WTC11 (cell line): ENCODE data around the gene PABPN1L. TPM values are rescaled to one million over a fixed set of nuclear protein-coding genes. Genes with fewer than 3 reads are reported as not detected.

Experiments
- ATAC-seq: fragments of 200-7000 bp; cut with Tn5 transposase; 2 replicates; pipeline ENCODE4 v1.10.0; 2021; ENCODE audit warnings: mild to moderate bottlenecking, moderate library complexity
- CTCF ChIA-PET: fragments of 300-600 bp; sonication (Branson Sonifier 250); formaldehyde crosslinking; loops from one replicate; lab custom pipeline; 2021; ENCODE audit warnings: antibody characterized with exemption; lab: Charles Lee
- POLR2A ChIA-PET: fragments of 350-600 bp; sonication (Branson Sonifier 250); formaldehyde crosslinking; loops from one replicate; lab custom pipeline; 2021; ENCODE audit warnings: antibody characterized with exemption; lab: Charles Lee
- DNase-seq: peaks from one replicate; pipeline ENCODE4 v3.0.0; 2021; ENCODE audit warnings: low spot score
- H3K27ac Mint-ChIP-seq: 2 replicates; pipeline ENCODE4 v1.8.0; 2021; ENCODE audit warnings: mixed read lengths
- H3K27me3 Mint-ChIP-seq: 2 replicates; pipeline ENCODE4 v1.8.0; 2021; ENCODE audit warnings: low read depth, mild to moderate bottlenecking, moderate library complexity, mixed read lengths
- H3K36me3 Mint-ChIP-seq: 2 replicates; pipeline ENCODE4 v1.8.0; 2021; ENCODE audit warnings: mixed read lengths
- H3K4me1 Mint-ChIP-seq: 2 replicates; pipeline ENCODE4 v1.8.0; 2022; ENCODE audit warnings: mixed read lengths
- H3K4me3 Mint-ChIP-seq: 2 replicates; pipeline ENCODE4 v1.8.0; 2021; ENCODE audit warnings: mild to moderate bottlenecking, moderate library complexity, mixed read lengths
- H3K9me3 Mint-ChIP-seq: 2 replicates; pipeline ENCODE4 v1.8.0; 2021; ENCODE audit warnings: mixed read lengths
- ESRRA ChIP-seq: sonication (generic); formaldehyde crosslinking; IDR thresholded peaks from 2 replicates; pipeline ENCODE4 v1.8.1; 2022; ENCODE audit warnings: mild to moderate bottlenecking, missing genetic modification reagents, borderline replicate concordance
- ETV6 ChIP-seq: sonication (generic); formaldehyde crosslinking; IDR thresholded peaks from 2 replicates; pipeline ENCODE4 v1.8.1; 2022; ENCODE audit warnings: mild to moderate bottlenecking, missing genetic modification reagents
- FOXK1 ChIP-seq: sonication (generic); formaldehyde crosslinking; IDR thresholded peaks from 2 replicates; pipeline ENCODE4 v1.8.0; 2022; ENCODE audit warnings: mild to moderate bottlenecking, moderate library complexity, missing genetic modification reagents
- GRHL2 ChIP-seq: fragments of 250-450 bp; sonication (Bioruptor Pico); IDR thresholded peaks from 2 replicates; pipeline ENCODE4 v1.8.0; 2022; ENCODE audit warnings: mild to moderate bottlenecking, moderate library complexity; ENCODE audit not compliant: insufficient replicate concordance, severe bottlenecking
- MXD4 ChIP-seq: fragments of 250-450 bp; sonication (Bioruptor Pico); IDR thresholded peaks from 2 replicates; pipeline ENCODE4 v1.8.0; 2021; ENCODE audit warnings: mild to moderate bottlenecking, moderate library complexity, borderline replicate concordance
- NFATC4 ChIP-seq: fragments of 250-450 bp; sonication (Bioruptor Pico); IDR thresholded peaks from 2 replicates; pipeline ENCODE4 v1.9.0; 2021; ENCODE audit warnings: mild to moderate bottlenecking
- SOX15 ChIP-seq: fragments of 250-450 bp; sonication (Bioruptor Pico); IDR thresholded peaks from 2 replicates; pipeline ENCODE4 v1.9.0; 2021; ENCODE audit warnings: mild to moderate bottlenecking
- TEAD4 ChIP-seq: sonication (generic); formaldehyde crosslinking; IDR thresholded peaks from 2 replicates; pipeline ENCODE4 v1.8.0; 2022; ENCODE audit warnings: mild to moderate bottlenecking, missing genetic modification reagents
- ZNF219 ChIP-seq: sonication (generic); formaldehyde crosslinking; IDR thresholded peaks from 2 replicates; pipeline ENCODE4 v1.8.0; 2023; ENCODE audit warnings: missing genetic modification reagents, mild to moderate bottlenecking, borderline replicate concordance
- ZNF423 ChIP-seq: fragments of 250-450 bp; sonication (Bioruptor Pico); IDR thresholded peaks from 2 replicates; pipeline ENCODE4 v2.1.2; 2022; ENCODE audit warnings: mild to moderate bottlenecking, moderate library complexity
- ZNF671 ChIP-seq: fragments of 250-450 bp; sonication (Bioruptor Pico); IDR thresholded peaks from 2 replicates; pipeline ENCODE4 v1.8.0; 2021; ENCODE audit warnings: mild to moderate bottlenecking
- total RNA-seq: library from RNA; stranded (reverse); gene quantifications from 3 replicates; pipeline ENCODE4 v1.2.3, GENCODE V29; 2021
- TF ChIP-seq, protein P1 (sequence below): sonication (generic); formaldehyde crosslinking; IDR thresholded peaks from 2 replicates; pipeline ENCODE4 v1.8.0; 2022; ENCODE audit warnings: mild to moderate bottlenecking, missing genetic modification reagents
- TF ChIP-seq, protein P2 (sequence below): sonication (generic); formaldehyde crosslinking; IDR thresholded peaks from 2 replicates; pipeline ENCODE4 v1.8.0; 2023; ENCODE audit warnings: missing genetic modification reagents
- TF ChIP-seq, protein P3 (sequence below): sonication (generic); formaldehyde crosslinking; IDR thresholded peaks from 2 replicates; pipeline ENCODE4 v1.8.1; 2022; ENCODE audit warnings: low read depth, mild to moderate bottlenecking, moderate library complexity, missing genetic modification reagents, borderline replicate concordance
- TF ChIP-seq, protein P4 (sequence below): sonication (generic); formaldehyde crosslinking; IDR thresholded peaks from 2 replicates; pipeline ENCODE4 v1.8.1; 2023; ENCODE audit warnings: mild to moderate bottlenecking, moderate library complexity, missing genetic modification reagents
- TF ChIP-seq, protein P5 (sequence below): sonication (generic); formaldehyde crosslinking; IDR thresholded peaks from 2 replicates; pipeline ENCODE4 v1.8.0; 2023; ENCODE audit warnings: mild to moderate bottlenecking, missing genetic modification reagents
- TF ChIP-seq, protein P6 (sequence below): sonication (generic); formaldehyde crosslinking; IDR thresholded peaks from 2 replicates; pipeline ENCODE4 v1.8.1; 2022; ENCODE audit warnings: low read depth, missing genetic modification reagents, borderline replicate concordance
- TF ChIP-seq, protein P7 (sequence below): fragments of 250-450 bp; sonication (Bioruptor Pico); conservative IDR thresholded peaks from 2 replicates; pipeline ENCODE4 v1.9.0; 2021; ENCODE audit warnings: mild to moderate bottlenecking
- TF ChIP-seq, protein P8 (sequence below): fragments of 250-450 bp; sonication (Bioruptor Pico); IDR thresholded peaks from 2 replicates; pipeline ENCODE4 v1.9.0; 2021; ENCODE audit warnings: moderate library complexity, mild to moderate bottlenecking, inconsistent platforms, borderline replicate concordance
- TF ChIP-seq, protein P9 (sequence below): sonication (generic); formaldehyde crosslinking; IDR thresholded peaks from 2 replicates; pipeline ENCODE4 v1.8.0; 2022; ENCODE audit warnings: missing genetic modification reagents

PABPN1L gene
- total RNA-seq, 1 experiment from 2014 or later = not detected

DNA sequence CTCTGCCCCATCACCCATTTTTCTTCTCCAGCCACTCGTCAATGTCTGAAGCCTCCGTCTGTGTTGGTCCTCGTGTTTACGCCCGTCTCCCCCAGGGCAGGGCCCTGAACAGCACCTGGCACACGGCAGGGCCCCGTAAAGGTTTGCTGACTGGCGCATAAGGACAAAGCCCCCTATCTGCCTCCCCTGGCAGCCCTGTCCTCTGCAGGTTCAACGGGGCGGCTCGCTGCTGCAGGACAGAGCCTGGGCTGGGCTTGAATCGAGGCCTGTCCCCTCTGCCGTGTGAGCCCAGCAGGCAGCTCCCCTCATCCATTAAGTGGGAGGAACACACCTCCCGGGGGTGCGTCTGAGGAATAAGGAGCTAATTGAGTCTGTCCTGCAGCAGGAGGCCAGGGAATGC lies 46.1 kb upstream of the PABPN1L start:
- Mint-ChIP-seq H3K36me3 (no peaks in the 10 kb centered on the region), H3K27ac (peak overlapping the region; percentile 10; the same call in 1 of the 2 replicates), H3K4me1 (peaks cover 7% of the 10 kb centered on the region), H3K4me3 (no peak overlapping the region), H3K27me3 (no peaks in the 10 kb centered on the region), H3K9me3 (peaks cover 15% of the 10 kb centered on the region)
- ChIA-PET CTCF (no interaction called here), POLR2A (interaction anchor here (1.1 kb wide), 1 partner anchor 60 kb away, joined by 3 read pairs; no protein-coding TSS in a partner anchor)
- DNase-seq (no peak), ATAC-seq (no peak)
- TF ChIP-seq FOXK1 (CRISPR knock-in tag) (no peak), SOX15 (no peak), ZNF219 (no peak), TEAD4 (CRISPR knock-in tag) (no peak), ZNF671 (CRISPR knock-in tag) (no peak), ESRRA (CRISPR knock-in tag) (no peak), ETV6 (CRISPR knock-in tag) (no peak), GRHL2 (CRISPR knock-in tag) (no peak), NFATC4 (CRISPR knock-in tag) (no peak), ZNF423 (CRISPR knock-in tag) (no peak), MXD4 (no peak)
- TF ChIP-seq, protein P1, sequence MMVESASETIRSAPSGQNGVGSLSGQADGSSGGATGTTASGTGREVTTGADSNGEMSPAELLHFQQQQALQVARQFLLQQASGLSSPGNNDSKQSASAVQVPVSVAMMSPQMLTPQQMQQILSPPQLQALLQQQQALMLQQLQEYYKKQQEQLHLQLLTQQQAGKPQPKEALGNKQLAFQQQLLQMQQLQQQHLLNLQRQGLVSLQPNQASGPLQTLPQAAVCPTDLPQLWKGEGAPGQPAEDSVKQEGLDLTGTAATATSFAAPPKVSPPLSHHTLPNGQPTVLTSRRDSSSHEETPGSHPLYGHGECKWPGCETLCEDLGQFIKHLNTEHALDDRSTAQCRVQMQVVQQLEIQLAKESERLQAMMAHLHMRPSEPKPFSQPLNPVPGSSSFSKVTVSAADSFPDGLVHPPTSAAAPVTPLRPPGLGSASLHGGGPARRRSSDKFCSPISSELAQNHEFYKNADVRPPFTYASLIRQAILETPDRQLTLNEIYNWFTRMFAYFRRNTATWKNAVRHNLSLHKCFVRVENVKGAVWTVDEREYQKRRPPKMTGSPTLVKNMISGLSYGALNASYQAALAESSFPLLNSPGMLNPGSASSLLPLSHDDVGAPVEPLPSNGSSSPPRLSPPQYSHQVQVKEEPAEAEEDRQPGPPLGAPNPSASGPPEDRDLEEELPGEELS = no peak
- TF ChIP-seq, protein P2, sequence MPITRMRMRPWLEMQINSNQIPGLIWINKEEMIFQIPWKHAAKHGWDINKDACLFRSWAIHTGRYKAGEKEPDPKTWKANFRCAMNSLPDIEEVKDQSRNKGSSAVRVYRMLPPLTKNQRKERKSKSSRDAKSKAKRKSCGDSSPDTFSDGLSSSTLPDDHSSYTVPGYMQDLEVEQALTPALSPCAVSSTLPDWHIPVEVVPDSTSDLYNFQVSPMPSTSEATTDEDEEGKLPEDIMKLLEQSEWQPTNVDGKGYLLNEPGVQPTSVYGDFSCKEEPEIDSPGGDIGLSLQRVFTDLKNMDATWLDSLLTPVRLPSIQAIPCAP (CRISPR knock-in tag) = no peak
- TF ChIP-seq, protein P3, sequence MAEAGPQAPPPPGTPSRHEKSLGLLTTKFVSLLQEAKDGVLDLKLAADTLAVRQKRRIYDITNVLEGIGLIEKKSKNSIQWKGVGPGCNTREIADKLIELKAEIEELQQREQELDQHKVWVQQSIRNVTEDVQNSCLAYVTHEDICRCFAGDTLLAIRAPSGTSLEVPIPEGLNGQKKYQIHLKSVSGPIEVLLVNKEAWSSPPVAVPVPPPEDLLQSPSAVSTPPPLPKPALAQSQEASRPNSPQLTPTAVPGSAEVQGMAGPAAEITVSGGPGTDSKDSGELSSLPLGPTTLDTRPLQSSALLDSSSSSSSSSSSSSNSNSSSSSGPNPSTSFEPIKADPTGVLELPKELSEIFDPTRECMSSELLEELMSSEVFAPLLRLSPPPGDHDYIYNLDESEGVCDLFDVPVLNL = no peak
- TF ChIP-seq, protein P4, sequence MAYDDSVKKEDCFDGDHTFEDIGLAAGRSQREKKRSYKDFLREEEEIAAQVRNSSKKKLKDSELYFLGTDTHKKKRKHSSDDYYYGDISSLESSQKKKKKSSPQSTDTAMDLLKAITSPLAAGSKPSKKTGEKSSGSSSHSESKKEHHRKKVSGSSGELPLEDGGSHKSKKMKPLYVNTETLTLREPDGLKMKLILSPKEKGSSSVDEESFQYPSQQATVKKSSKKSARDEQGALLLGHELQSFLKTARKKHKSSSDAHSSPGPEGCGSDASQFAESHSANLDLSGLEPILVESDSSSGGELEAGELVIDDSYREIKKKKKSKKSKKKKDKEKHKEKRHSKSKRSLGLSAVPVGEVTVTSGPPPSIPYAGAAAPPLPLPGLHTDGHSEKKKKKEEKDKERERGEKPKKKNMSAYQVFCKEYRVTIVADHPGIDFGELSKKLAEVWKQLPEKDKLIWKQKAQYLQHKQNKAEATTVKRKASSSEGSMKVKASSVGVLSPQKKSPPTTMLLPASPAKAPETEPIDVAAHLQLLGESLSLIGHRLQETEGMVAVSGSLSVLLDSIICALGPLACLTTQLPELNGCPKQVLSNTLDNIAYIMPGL (CRISPR knock-in tag) = no peak
- TF ChIP-seq, protein P5, sequence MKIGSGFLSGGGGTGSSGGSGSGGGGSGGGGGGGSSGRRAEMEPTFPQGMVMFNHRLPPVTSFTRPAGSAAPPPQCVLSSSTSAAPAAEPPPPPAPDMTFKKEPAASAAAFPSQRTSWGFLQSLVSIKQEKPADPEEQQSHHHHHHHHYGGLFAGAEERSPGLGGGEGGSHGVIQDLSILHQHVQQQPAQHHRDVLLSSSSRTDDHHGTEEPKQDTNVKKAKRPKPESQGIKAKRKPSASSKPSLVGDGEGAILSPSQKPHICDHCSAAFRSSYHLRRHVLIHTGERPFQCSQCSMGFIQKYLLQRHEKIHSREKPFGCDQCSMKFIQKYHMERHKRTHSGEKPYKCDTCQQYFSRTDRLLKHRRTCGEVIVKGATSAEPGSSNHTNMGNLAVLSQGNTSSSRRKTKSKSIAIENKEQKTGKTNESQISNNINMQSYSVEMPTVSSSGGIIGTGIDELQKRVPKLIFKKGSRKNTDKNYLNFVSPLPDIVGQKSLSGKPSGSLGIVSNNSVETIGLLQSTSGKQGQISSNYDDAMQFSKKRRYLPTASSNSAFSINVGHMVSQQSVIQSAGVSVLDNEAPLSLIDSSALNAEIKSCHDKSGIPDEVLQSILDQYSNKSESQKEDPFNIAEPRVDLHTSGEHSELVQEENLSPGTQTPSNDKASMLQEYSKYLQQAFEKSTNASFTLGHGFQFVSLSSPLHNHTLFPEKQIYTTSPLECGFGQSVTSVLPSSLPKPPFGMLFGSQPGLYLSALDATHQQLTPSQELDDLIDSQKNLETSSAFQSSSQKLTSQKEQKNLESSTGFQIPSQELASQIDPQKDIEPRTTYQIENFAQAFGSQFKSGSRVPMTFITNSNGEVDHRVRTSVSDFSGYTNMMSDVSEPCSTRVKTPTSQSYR (CRISPR knock-in tag) = no peak
- TF ChIP-seq, protein P6, sequence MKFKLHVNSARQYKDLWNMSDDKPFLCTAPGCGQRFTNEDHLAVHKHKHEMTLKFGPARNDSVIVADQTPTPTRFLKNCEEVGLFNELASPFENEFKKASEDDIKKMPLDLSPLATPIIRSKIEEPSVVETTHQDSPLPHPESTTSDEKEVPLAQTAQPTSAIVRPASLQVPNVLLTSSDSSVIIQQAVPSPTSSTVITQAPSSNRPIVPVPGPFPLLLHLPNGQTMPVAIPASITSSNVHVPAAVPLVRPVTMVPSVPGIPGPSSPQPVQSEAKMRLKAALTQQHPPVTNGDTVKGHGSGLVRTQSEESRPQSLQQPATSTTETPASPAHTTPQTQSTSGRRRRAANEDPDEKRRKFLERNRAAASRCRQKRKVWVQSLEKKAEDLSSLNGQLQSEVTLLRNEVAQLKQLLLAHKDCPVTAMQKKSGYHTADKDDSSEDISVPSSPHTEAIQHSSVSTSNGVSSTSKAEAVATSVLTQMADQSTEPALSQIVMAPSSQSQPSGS (CRISPR knock-in tag) = no peak
- TF ChIP-seq, protein P7, sequence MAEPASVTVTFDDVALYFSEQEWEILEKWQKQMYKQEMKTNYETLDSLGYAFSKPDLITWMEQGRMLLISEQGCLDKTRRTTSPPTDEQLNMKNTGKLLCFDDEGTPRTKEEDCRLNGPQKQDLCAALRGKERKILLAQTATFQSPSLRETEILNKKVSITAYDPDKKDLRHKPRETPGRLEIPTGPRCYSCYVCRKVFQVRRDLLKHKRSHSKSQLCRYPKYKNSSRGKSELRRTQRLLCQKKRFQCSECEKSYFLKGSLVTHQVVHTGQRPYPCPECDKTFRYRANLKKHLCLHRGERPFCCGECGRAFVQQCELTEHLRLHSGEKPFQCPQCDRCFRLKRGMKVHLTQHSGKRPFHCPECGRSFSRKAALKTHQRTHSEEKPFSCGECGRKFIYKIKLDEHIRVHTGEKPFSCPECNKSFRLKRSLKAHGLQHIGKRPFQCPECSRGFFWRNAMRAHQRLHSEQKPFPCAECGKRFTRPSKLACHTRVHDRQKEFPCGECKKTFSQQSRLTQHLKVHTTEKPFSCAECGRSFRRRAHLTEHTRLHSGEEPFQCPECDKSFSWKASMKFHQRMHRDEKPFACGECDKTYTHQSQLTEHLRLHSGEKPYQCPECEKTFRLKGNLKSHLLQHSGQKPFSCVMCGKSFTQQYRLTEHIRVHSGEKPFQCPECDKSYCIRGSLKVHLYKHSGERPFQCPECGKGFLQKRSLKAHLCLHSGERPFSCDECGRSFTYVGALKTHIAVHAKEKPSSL (CRISPR knock-in tag) = no peak
- TF ChIP-seq, protein P8, sequence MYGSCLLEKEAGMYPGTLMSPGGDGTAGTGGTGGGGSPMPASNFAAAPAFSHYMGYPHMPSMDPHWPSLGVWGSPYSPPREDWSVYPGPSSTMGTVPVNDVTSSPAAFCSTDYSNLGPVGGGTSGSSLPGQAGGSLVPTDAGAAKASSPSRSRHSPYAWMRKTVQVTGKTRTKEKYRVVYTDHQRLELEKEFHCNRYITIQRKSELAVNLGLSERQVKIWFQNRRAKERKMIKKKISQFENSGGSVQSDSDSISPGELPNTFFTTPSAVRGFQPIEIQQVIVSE (CRISPR knock-in tag) = no peak
- TF ChIP-seq, protein P9, sequence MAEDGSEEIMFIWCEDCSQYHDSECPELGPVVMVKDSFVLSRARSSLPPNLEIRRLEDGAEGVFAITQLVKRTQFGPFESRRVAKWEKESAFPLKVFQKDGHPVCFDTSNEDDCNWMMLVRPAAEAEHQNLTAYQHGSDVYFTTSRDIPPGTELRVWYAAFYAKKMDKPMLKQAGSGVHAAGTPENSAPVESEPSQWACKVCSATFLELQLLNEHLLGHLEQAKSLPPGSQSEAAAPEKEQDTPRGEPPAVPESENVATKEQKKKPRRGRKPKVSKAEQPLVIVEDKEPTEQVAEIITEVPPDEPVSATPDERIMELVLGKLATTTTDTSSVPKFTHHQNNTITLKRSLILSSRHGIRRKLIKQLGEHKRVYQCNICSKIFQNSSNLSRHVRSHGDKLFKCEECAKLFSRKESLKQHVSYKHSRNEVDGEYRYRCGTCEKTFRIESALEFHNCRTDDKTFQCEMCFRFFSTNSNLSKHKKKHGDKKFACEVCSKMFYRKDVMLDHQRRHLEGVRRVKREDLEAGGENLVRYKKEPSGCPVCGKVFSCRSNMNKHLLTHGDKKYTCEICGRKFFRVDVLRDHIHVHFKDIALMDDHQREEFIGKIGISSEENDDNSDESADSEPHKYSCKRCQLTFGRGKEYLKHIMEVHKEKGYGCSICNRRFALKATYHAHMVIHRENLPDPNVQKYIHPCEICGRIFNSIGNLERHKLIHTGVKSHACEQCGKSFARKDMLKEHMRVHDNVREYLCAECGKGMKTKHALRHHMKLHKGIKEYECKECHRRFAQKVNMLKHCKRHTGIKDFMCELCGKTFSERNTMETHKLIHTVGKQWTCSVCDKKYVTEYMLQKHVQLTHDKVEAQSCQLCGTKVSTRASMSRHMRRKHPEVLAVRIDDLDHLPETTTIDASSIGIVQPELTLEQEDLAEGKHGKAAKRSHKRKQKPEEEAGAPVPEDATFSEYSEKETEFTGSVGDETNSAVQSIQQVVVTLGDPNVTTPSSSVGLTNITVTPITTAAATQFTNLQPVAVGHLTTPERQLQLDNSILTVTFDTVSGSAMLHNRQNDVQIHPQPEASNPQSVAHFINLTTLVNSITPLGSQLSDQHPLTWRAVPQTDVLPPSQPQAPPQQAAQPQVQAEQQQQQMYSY (CRISPR knock-in tag) = no peak
